Measurements from ENCODE around the gene SERINC1. TPM values are rescaled to one million over a fixed set of nuclear protein-coding genes. Genes with fewer than 3 reads are reported as not detected.
A peak's percentile ranks its signal among the peaks of the same experiment; 100 is the strongest.
"Not testable (repeated sequence)": the region's sequence is repeated elsewhere in the genome, so short reads cannot be mapped to it uniquely, and the experiment has no call there.

The SERINC1 gene
- total RNA-seq, result 207 and 230 TPM in 2 replicates

DNA sequence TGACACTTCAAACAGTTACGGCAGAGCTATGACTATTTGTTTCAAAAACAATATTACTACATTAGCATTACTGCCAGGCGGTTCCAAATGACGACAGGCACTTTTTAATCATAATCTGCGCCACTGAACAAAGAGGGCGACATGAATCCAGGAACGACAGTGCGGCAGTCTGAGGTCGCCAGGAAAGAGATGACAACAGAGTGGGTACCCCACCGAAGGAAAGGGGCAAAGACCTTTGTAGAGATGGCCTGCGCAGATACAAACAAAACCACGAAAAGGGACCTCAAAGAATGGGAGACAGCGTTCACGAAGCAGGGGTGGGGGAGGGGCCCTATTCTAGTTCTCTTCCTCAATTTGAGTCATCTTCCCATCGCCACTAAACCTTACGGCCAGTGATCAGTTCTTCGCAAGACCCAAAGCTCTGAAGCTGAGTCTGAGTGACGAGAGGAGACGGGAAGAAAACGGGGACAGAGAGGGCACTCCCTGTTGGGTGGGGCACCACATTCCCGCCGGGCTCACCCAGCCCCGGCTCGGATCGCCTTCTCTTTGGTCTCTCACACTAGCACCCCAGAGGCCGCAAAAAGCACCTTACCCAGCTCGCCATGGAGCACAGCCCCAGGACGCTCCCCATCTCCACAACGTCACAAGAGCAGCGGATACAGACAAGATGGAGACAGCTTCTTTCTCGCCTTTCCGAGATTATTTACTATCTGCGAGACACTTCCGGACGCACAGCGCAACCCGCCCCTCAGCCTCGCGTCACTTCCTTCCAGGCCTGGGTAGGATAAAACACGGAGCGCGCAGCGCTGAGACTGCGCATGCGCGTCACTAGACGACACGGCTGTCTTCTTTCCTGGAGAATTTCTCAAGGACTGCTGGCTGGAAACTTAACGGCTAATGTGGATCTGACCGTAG, at the start of gene SERINC1:
SERINC1 (minus strand) TSS at position 701 of the 915 bp plus-strand sequence; CDS start at position 631, 70 bp downstream.
- peak; percentile 97 for DNase-seq

DNA sequence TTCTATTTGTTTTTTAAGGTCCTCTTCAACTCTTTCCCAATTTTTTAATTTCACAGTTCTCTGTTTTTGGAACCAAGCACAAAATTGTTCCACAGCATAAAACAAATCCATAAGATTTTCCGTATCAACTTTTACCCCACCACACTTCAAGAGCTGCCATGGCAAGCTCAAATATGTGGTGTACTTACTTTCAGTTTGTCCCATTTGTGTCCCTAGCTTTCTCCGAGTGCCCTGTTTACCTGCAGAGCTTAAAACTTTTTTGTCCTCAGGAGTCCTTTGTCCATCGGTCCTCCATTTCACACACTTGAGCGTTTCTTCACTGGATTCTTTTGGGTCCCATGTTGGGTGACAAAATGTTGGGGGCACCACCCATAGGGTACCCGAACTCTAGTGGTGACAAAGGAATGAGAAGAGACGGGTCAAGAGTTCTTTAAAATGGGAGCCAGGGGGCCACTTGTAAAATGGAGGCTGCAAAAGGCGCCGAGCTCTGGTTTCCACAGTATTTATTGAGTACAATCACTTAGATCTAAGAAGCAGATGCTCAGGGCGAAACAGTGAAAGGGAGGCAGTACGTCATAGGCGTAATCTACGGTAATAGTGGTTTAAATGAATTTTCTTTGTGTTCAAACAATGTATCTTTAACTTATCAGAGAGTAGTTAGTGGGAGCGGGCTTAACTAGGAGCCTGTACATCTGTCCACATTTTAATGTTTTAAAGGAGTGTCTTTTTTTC, 39.8 kb upstream of the SERINC1 start:
- no peak for DNase-seq

DNA sequence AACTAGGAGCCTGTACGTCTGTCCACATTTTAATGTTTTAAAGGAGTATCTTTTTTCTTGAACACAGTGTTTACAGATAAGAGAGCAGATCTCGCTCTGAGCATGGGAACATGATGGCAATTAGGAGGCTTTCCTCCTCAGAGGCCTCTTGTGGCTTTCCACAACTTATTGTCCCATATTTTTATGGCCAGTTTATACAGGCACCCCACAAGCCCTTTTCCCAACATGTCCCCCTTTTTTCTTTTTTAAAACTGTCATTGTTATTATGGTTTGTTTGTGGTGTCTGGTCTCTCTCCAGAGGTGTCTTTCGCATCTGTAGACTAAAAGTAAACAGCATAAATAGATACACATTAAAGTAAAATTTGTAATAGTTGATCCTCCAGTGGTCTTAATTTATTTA, 33.6 kb upstream of the SERINC1 start:
- not testable (repeated sequence) for DNase-seq

DNA sequence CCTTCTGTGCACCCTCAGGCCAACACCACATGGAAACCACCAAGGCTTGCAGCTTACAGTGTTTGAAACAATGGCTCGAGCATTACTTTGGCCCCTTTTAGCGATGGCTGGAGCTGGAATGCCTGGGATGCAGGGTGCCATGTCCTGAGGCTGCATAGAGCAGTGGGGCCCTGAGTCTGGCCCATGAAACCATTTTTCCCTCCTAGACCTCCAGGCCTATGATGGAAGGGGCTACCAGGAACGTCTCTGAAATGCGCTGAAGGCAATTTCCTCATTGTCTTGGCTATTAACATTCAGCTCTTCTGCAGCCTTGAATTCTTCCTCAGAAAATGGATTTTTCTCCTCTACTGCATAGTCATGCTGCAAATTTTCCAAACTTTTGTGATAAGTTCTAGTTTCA, 29.9 kb upstream of the SERINC1 start:
- no peak for DNase-seq

DNA sequence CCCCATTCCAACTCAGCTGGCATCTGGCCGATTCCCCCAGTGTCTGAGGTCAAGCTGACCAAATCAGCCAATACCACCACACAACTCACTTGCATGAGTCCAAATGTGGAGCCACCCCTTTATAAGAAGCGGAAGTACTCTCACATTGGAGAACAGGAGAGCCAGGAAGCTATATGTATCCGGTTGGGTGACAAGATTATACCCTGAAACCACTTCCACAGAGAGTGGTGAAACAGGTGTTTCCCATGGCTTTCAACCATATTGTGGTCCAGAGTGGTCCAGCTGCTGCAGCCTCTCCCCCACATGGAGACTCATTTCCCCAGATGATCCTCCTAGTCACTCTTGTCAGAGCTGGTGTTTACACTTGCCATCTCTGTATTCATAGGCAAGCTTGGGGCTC, 24.0 kb upstream of the SERINC1 start:
- no peak for DNase-seq

DNA sequence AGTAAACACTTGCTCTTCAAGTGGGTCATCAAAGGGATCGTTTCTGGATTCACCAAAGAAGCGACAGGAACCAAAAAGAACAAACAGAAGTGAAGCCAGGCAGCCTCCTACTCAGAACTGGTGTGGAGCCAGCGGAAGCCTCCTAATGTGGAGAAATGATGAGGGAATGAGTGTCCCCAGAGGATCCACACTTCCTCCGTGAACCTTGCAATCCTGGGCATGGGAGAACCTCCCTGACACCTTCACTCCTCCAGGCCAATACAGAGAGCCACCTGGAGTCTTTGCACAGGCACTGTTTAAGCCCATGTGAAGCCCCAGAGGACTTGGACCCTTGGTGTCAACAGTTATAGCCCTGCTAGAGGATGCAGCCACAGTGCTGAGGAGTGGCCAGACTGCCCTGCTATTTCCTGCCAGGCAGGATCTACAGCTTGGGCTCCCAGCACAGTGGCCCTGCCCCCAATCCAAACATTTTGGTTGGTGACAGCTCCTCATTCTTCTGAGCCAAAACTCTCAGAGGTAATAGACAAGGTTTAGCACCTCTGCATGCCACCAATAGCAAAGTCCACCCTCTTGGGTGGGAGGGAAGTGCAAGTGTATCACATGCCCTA, 23.2 kb upstream of the SERINC1 start:
- DNase-seq, result no peak

DNA sequence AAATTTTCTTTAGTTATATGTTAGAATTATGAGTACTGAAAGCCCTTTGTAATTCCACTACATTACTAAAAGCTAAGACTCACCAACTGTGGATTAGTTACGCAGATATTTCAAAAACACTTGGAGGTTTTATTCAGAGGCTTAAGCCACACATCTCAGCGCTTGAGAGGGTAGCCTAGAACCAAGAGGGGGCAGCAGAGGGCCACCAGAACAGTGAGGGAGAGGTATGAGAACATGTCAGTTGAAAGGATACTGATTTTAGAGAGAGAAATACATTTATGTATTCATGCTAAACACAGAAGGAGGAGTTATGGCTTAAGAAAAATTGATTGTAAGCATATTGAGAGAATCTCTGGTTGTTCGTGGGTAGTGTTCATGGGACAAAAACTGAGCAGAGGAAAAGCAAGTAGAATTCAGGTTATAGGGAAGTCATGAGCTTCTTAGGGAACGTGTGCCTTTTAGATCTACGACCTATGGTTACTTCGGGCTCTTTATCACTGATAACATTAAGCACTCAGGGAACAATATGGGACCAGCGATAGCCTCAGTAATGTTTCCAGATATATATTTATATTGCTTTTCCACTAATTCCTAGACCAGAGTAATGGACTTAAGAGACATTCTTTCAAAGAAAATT, 20.4 kb upstream of the SERINC1 start:
- DNase-seq, result peak; percentile 78

DNA sequence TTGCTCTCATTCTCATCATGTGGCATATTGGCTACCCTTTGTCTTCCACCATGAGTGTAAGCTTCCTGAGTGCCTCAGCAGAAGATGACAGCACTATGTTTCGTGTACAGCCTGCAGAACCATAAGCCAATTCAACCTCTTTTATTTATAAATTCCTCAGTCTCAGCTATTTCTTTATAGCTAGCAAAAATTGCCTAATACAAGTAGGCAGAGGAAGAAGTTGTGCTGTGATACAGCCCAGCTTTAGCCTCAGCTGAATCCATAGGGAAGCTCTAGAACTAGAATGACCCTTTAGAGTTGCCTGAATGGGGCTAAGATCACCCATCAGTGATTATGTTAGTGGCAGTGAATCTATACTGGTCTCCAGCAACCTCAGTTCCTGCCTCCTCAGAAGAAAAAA, 19.0 kb upstream of the SERINC1 start:
- no peak for DNase-seq

DNA sequence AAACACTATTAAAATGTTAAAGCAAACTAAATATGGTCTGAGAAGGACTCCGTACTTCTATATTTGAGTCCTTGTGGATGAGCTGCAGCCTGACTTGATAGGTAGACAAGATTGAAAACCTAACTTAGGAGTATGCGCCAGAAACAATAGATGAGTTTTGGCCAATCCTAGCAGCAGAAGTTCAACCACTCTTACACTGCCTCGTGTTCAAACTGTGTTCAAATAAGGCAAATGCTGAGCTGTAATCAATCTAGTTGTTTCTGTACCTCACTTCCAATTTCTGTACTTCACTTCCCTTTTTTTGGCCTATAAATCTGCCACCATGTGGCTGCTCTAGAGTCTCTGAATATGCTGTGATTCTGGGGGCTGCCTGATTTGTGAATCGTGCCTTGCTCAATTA, 13.2 kb upstream of the SERINC1 start:
- no peak for DNase-seq

DNA sequence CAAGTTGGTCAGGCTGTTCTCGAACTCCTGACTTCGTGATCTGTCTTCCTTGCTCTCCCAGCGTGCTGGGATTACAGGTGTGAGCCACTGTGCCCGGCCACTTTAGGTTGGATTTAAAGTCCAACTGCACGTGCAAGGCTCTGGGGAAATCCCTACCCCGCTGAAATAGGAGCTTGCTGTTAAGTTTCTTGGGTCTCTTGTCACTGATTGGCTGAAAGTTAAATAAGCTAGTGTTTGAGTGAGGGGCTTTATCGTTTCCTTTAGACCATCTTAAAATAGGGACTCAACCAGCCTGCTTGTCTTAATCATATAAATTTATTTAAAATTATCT, 11.1 kb upstream of the SERINC1 start:
- no peak for DNase-seq

DNA sequence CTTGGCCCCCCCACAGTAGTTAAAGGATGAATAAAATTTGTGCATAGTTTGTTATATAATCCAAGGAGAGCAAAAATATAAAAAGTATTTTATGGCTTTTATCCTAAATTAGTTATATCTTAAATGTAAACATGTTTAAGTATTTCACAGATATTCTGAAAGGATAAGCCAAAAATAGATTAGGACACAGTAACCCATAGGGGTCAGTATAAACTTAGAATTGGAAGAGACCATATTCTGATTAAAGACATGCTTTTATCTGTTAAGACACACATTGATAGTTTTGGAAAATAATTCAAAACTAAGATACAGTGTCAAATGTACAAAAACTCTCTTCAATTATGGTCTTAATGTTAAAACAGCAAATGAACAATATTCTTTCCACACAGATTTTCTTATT, 4.5 kb upstream of the SERINC1 start:
- DNase-seq, result peak; percentile 54

DNA sequence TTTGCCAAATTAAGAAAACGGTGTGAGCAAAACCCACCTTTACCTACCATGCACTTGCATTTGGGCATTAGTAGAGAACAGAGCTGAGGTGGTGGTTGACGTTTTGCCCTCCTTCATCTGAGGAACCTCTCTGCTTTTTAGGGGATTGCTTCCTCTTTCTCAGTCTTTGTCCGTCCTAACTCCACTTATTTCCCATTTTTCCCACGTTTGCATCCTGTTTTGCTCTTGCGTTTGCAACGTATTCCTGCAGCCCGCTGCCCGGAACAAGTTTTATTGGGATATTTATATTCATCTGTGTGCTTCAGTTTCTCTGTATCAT, 374 bp upstream of the SERINC1 start:
- no peak for DNase-seq

DNA sequence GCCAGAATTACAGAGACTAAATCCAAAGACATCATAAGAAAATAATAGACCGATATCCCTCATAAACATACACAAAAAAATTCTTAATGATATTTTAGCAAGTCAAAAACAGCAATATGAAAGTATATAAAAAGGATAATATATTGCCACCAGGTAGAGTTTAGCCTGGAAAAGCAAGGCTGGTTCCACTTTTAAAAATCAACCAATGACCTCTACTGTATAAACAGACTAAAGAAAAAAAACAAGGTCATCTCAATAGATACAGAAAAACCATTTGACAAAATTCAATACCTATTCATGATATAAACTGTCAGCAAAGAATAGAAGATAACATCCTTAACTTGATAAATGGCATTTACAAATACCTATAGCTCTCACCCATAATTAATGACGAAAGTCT, 9.7 kb downstream of the SERINC1 start:
- no peak for DNase-seq

DNA sequence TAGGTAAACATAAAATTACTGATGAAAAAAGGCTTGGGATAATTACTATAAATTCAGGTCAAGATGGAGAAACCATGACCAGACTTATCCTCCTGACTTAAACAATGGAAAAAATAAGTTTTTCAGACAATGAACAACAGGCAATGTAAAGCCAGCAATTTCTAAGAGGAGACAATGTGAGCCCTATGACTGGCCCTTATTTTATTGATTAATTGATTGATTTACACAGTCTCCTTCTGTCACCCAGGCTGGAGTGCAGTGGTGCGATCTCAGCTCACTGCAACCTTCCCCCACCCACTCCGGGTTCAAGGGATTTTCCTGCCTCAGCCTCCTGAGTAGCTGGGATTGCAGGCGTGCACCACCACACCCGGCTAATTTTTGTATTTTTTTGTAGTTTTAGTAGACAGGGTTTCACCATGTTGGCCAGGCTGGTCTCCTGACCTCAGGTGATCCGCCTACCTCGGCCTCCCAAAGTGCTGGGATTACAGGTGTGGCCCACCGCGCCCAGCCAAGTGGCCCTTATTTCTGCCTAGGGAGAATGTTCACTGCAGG, 11.7 kb downstream of the SERINC1 start:
- DNase-seq, result not testable (repeated sequence)

DNA sequence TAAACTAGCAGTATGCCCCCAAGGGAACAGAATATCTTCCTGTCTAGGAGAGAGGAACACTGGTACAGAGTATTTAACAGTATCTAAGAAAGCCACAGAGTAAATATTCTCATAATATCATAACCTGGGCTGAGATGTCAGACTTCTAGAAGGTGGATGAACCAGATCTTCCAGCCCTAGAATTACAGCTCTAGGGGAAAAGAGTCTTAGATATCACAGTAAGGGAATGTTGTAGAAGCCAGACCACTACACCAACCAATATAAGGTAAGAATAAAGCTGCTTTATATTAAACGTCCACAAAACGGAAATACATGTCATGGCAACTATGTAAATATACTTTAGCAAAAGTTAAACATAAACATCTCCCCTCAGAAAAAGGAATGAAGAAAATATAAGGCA, 12.4 kb downstream of the SERINC1 start:
- DNase-seq, result no peak

DNA sequence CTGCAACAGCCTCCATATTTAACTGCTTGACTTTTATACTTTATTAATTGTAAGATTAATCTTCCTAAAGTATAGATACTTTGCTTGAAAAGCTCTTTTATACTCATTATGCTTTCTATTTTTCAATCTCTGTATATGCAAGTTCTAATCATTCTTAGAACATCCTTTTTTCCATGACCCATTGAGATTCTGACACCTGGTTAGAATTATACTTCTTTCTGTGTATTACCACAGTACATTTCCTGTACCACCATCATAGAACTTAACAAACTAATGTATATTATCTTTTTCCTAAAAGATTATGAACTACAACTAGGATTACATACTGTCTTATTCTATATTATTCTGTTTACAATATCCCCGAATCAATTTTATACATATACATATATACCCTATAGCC, 13.5 kb downstream of the SERINC1 start:
- no peak for DNase-seq

DNA sequence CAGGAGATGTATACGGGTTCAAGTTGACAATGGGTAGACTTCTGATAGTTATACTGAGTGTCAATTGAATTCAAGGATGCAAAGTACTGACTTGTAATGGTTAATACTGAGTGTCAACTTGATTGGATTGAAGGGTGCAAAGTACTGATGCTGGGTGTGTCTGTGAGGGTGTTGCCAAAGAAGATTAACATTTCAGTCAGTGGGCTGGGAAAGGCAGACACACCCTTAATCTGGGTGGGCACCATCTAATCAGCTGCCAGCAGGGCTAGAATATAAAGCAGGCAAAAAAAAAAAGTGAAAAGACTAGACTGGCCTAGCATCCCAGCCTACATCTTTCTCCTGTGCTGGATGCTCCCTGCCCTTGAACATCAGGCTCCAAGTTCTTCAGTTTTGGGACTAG, 16.5 kb downstream of the SERINC1 start:
- not testable (repeated sequence) for DNase-seq

DNA sequence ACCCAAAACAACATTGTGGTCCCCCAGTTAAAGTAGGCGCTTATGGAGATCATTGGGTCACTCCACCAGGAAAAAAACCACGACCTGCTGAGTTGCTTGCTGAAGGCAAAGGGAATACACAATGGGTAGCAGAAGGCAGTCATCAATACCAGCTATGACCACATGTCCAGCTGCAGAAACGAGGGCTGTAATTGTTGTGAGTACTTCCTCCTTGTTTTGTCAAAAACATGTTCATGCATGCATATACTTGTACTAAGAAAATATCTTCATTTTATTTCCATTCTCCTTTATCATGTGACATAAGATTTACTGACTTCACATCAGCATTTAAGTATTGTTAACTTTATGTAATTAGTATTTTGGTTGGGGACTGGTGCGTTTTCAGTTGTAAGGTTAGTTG, 16.9 kb downstream of the SERINC1 start:
- no peak for DNase-seq

DNA sequence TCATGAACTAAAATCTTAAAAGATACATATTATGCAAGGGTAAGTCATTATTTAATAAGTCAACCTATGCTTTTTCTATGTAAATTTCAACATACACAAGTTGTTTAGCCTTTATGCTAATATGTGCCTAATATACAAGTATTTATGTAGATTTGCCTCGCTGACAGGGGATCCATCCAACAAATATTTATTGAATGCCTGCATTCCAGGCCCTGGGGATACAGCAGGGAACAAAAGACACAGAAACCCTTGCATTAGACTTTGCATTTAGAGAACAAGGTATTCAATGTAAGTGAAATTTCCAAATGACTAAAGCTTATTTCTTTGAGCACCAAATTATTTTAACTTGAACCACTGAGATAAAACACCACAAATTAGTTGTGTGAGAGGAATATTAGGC, 19.1 kb downstream of the SERINC1 start:
- no peak for DNase-seq

DNA sequence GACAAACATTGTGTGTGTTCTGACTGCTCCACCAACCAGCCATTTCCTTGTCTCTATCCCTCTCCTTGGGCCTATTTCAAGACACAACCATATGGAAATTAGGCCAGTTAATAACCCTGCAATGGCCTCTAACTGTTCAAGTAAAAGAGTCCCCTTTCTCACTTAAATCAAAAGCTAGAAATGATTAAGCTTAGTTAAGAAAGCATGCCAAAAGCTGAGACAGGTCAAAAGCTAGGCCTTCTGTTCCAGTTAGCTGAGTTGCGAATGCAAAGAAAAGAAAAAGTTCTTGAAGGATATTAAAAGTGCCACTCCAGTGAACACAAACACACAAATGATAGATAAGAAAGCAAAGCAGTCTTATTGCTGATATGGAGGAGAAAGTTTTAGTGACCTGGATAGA, 22.5 kb downstream of the SERINC1 start:
- no peak for DNase-seq

DNA sequence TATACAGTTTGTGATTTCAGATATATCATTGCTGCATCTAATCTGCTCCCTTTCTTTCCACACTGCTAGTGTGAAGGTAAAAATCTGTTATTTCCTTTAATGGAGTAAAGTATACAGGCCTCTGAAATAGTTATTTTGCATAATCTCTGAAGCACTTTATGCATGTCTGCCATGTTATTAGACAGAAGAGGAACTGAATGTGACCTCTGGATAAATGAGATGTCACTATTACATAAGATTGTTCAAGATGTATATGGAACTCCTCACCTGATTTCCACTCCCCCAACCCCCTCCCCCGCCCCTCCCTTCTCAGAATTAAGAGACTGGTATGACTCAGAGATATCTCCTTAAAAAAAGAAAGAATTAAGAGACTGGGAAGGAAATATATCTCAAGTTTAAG, 26.3 kb downstream of the SERINC1 start:
- DNase-seq, result no peak

DNA sequence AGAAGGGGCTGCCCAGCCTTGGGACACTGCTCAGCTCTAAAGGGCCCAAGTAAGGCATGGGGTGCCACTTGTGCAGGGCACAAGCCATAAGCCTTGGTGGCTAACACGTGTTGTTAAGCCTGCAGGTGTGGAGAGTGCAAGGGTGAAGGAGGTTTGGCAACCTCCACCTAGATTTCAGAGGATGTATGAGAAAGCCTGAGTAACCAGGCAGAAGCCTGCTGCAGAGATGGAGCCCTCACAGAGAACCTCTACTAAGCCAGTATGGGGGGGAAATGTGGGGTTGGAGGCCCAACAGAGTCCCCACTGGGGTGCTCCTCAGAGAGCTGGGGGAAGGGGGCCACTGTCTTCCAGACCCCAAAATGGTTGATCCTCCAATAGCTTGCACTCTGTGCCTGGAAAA, 32.6 kb downstream of the SERINC1 start:
- DNase-seq, result no peak

DNA sequence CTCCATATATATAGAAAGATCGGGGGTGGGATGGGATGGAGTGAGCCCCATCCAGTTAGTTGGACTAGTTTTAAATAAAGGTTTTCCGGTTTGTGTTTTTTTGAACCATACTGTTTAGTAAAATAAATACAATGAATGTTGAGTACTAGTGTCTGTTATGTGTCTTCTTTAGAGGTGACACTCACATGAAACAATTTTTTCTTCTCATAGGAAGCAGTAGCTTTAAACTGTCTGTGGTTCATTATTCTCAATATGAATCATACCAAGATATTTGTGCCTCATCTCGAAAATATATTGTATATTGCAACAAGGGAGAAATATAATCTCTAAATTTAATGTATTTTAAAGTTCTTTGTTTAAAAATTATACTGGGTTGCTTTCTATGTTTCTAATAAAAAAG, 38.8 kb downstream of the SERINC1 start:
- no peak for DNase-seq
